Astrocyte (in vitro differentiated cells and primary cell): Measurements from ENCODE around the gene AMMECR1L. TPM values are rescaled to one million over a fixed set of nuclear protein-coding genes. Genes with fewer than 3 reads are reported as not detected.

Experiments
- DNase-seq: peaks from one replicate; pipeline ENCODE4 v3.0.0-alpha.2; 2010; ENCODE audit warnings: low read depth
- FAIRE-seq: peaks from 2 replicates; lab custom pipeline; 2011; peaks lifted over from hg19 to GRCh38; lab: Jason Lieb, UNC
- H2AFZ ChIP-seq: 2 replicates; pipeline ENCODE4 v1.6.0; 2012; ENCODE audit warnings: low read depth, low read length, inconsistent platforms
- H3K27ac ChIP-seq: 2 replicates; pipeline ENCODE4 v1.5.1; 2011; ENCODE audit warnings: low read depth, low read length, inconsistent platforms
- H3K27me3 ChIP-seq: 2 replicates; pipeline ENCODE4 v1.6.0; 2011; ENCODE audit warnings: low read length, inconsistent platforms; ENCODE audit not compliant: insufficient read depth
- H3K36me3 ChIP-seq: 2 replicates; pipeline ENCODE4 v1.5.1; 2011; ENCODE audit warnings: low read length, inconsistent platforms; ENCODE audit not compliant: insufficient read depth
- H3K4me1 ChIP-seq: 2 replicates; pipeline ENCODE4 v1.5.1; 2011; ENCODE audit warnings: low read length, inconsistent platforms; ENCODE audit not compliant: insufficient read depth
- H3K4me2 ChIP-seq: 2 replicates; pipeline ENCODE4 v1.6.0; 2012; ENCODE audit warnings: low read length, inconsistent platforms
- H3K4me3 ChIP-seq: 2 replicates; pipeline ENCODE4 v1.5.1; 2011; ENCODE audit warnings: low read depth, mild to moderate bottlenecking, low read length, inconsistent platforms; ENCODE audit not compliant: insufficient read depth
- H3K79me2 ChIP-seq: 2 replicates; pipeline ENCODE4 v1.6.0; 2012; ENCODE audit warnings: mild to moderate bottlenecking, low read length, inconsistent platforms; ENCODE audit not compliant: insufficient read depth
- H3K9ac ChIP-seq: 2 replicates; pipeline ENCODE4 v1.6.0; 2012; ENCODE audit warnings: mild to moderate bottlenecking, low read length, inconsistent platforms
- H3K9me3 ChIP-seq: 2 replicates; pipeline ENCODE4 v1.5.1; 2012; ENCODE audit warnings: low read depth, mild to moderate bottlenecking, low read length, inconsistent platforms; ENCODE audit not compliant: insufficient read depth
- H4K20me1 ChIP-seq: 2 replicates; pipeline ENCODE4 v1.6.0; 2012; ENCODE audit warnings: low read length, inconsistent platforms; ENCODE audit not compliant: insufficient read depth
- H3K27ac Mint-ChIP-seq: one replicate; pipeline ENCODE4 v1.8.0; 2021; ENCODE audit warnings: mild to moderate bottlenecking, mixed read lengths; ENCODE audit not compliant: unreplicated experiment
- H3K27me3 Mint-ChIP-seq: one replicate; pipeline ENCODE4 v1.8.0; 2021; ENCODE audit warnings: low read depth, mixed read lengths; ENCODE audit not compliant: unreplicated experiment
- H3K36me3 Mint-ChIP-seq: one replicate; pipeline ENCODE4 v1.8.0; 2021; ENCODE audit warnings: low read depth, mixed read lengths; ENCODE audit not compliant: unreplicated experiment
- H3K4me1 Mint-ChIP-seq: one replicate; pipeline ENCODE4 v1.8.0; 2021; ENCODE audit warnings: low read depth, mixed read lengths; ENCODE audit not compliant: unreplicated experiment
- H3K4me3 Mint-ChIP-seq: one replicate; pipeline ENCODE4 v1.8.0; 2021; ENCODE audit warnings: mild to moderate bottlenecking, moderate library complexity, mixed read lengths; ENCODE audit not compliant: unreplicated experiment
- H3K9me3 Mint-ChIP-seq: one replicate; pipeline ENCODE4 v1.8.0; 2021; ENCODE audit warnings: mild to moderate bottlenecking, mixed read lengths; ENCODE audit not compliant: unreplicated experiment
- EZH2 ChIP-seq: IDR thresholded peaks from 2 replicates; pipeline ENCODE4 v1.6.1; 2012; ENCODE audit warnings: mild to moderate bottlenecking, low read length, inconsistent platforms; ENCODE audit not compliant: insufficient read depth
- total RNA-seq: library from RNA; stranded (reverse); gene quantifications from 2 replicates; pipeline ENCODE4 v1.2.1, GENCODE V29; 2021
- TF ChIP-seq, protein P1 (sequence below): IDR thresholded peaks from 2 replicates; pipeline ENCODE4 v1.5.1; 2011; ENCODE audit warnings: low read depth, mild to moderate bottlenecking, inconsistent platforms, low read length, moderate library complexity; ENCODE audit not compliant: insufficient read depth

The AMMECR1L gene
- total RNA-seq, 1 donor from 2014 or later, result 32.2 TPM

DNA sequence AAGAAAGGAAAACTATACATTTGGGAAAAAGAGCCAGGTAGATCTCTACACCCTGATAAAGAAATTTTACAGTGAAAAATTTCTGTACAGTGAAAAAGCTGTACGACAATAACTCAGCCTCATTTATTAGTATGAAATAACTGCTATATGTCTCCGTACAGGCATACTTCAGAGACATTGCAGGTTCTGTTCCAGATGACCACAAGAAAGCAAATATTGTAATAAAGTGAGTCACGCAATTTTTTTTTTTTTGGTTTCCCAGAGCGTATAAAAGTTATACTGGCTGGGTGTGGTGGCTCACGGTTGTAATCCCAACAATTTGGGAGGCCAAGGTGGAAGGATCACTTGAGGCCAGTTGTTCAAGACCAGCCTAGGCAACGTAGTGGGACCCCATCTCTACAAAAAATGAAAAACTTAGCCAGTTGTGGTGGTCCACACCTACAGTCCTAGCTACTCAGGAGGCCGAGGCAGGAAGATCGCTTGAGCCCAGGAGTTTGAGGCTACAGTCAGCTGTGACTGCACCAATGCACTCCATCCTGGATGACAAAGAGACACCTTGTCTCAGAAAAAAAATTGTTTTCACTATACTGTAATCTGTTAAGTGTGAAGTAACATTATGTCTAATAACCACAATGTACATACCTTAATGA lies 28.2 kb upstream of the AMMECR1L start:
- H3K9ac ChIP-seq, result no peak overlapping the region
- no peaks in the 10 kb centered on the region for H3K79me2 ChIP-seq
- DNase-seq, result no peak
- Mint-ChIP-seq H3K27me3 (peaks cover under 1% of the 10 kb centered on the region), H3K9me3 (no peaks in the 10 kb centered on the region), H3K4me3 (no peak overlapping the region), H3K4me1 (no peaks in the 10 kb centered on the region), H3K27ac (no peak overlapping the region), H3K36me3 (no peaks in the 10 kb centered on the region)
- H3K4me1 ChIP-seq, result no peaks in the 10 kb centered on the region
- H3K4me3 ChIP-seq, result no peak overlapping the region
- H3K4me2 ChIP-seq, result no peak overlapping the region
- H3K27me3 ChIP-seq, result peaks cover 2% of the 10 kb centered on the region
- H4K20me1 ChIP-seq, result no peaks in the 10 kb centered on the region
- FAIRE-seq, result no peak
- H2AFZ ChIP-seq, result no peak overlapping the region
- no peaks in the 10 kb centered on the region for H3K9me3 ChIP-seq
- H3K27ac ChIP-seq, result no peak overlapping the region
- H3K36me3 ChIP-seq, result no peaks in the 10 kb centered on the region
- TF ChIP-seq, protein P1, sequence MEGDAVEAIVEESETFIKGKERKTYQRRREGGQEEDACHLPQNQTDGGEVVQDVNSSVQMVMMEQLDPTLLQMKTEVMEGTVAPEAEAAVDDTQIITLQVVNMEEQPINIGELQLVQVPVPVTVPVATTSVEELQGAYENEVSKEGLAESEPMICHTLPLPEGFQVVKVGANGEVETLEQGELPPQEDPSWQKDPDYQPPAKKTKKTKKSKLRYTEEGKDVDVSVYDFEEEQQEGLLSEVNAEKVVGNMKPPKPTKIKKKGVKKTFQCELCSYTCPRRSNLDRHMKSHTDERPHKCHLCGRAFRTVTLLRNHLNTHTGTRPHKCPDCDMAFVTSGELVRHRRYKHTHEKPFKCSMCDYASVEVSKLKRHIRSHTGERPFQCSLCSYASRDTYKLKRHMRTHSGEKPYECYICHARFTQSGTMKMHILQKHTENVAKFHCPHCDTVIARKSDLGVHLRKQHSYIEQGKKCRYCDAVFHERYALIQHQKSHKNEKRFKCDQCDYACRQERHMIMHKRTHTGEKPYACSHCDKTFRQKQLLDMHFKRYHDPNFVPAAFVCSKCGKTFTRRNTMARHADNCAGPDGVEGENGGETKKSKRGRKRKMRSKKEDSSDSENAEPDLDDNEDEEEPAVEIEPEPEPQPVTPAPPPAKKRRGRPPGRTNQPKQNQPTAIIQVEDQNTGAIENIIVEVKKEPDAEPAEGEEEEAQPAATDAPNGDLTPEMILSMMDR, result no peak
- no peak for TF ChIP-seq EZH2

DNA sequence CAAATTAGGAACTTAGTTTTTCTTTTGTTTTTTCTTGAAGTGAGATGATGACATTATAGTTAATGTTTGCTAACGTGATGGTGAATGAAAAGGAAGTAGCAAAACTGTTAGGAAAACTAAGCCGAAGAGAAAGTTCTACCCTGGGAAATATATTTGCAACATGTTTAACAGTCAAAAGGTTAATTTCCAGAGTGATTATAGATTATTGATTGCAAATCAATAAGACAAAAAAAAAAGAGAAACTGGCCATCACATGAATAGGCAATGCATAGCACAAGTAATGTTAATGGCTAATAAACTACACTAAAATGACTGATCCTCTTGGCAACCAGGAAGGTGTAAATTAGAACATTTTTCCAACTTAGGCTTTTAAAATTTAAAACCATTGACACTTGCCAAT lies 26.0 kb upstream of the AMMECR1L start:
- H3K4me1 ChIP-seq, result no peaks in the 10 kb centered on the region

DNA sequence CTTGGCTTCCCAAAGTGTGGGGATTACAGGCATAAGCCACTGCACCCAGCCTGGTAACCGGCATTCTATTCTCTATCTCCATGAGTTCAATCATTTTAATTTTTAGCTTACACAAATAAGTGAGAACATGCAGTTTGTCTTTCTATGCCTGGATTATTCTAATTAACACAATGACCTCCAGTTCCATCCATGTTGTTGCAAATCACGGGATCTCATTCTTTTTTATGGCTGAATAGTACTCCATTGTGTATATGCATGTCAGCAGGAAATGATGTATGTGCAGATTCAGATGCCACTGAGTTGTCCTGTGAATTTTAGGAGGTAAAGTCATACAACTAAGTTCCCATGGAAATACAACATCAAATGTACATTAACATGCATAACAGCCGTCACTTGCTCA lies 24.7 kb upstream of the AMMECR1L start:
- Histone ChIP-seq H3K4me1 (no peaks in the 10 kb centered on the region), H2AFZ (no peak overlapping the region), H3K9ac (no peak overlapping the region), H3K27me3 (peaks cover 4% of the 10 kb centered on the region), H3K4me2 (no peak overlapping the region), H3K79me2 (no peaks in the 10 kb centered on the region), H4K20me1 (no peaks in the 10 kb centered on the region), H3K4me3 (no peak overlapping the region), H3K27ac (no peak overlapping the region), H3K36me3 (no peaks in the 10 kb centered on the region), H3K9me3 (no peaks in the 10 kb centered on the region)
- TF ChIP-seq EZH2, result no peak
- TF ChIP-seq, protein P1, result no peak
- Mint-ChIP-seq H3K27me3 (peaks cover 23% of the 10 kb centered on the region), H3K4me1 (no peaks in the 10 kb centered on the region), H3K9me3 (no peaks in the 10 kb centered on the region), H3K27ac (no peak overlapping the region), H3K4me3 (no peak overlapping the region), H3K36me3 (no peaks in the 10 kb centered on the region)
- DNase-seq, result no peak
- FAIRE-seq, result no peak

More for the DNA sequence above, 26.0 kb upstream of the AMMECR1L start:
- no peak overlapping the region for H2AFZ ChIP-seq
- no peak overlapping the region for H3K9ac ChIP-seq
- peaks cover 2% of the 10 kb centered on the region for H3K27me3 ChIP-seq
- no peak for DNase-seq
- Mint-ChIP-seq H3K27me3 (peaks cover 11% of the 10 kb centered on the region), H3K27ac (no peak overlapping the region), H3K36me3 (no peaks in the 10 kb centered on the region), H3K4me1 (no peaks in the 10 kb centered on the region), H3K4me3 (no peak overlapping the region), H3K9me3 (no peaks in the 10 kb centered on the region)
- no peaks in the 10 kb centered on the region for H3K79me2 ChIP-seq
- no peaks in the 10 kb centered on the region for H3K36me3 ChIP-seq
- no peak for FAIRE-seq
- H3K4me3 ChIP-seq, result no peak overlapping the region
- TF ChIP-seq, protein P1, result no peak
- TF ChIP-seq EZH2, result no peak
- no peak overlapping the region for H3K4me2 ChIP-seq
- H3K27ac ChIP-seq, result no peak overlapping the region
- no peaks in the 10 kb centered on the region for H3K9me3 ChIP-seq
- no peaks in the 10 kb centered on the region for H4K20me1 ChIP-seq
